Fibroblast of lung (primary cell): Measurements from ENCODE around the gene ITPKC. TPM values are rescaled to one million over a fixed set of nuclear protein-coding genes. Genes with fewer than 3 reads are reported as not detected.
"Not testable (repeated sequence)": the region's sequence is repeated elsewhere in the genome, so short reads cannot be mapped to it uniquely, and the experiment has no call there.

ENCODE experiments used
- DNase-seq, 2 donors: peaks; one replicate each; pipeline versions ENCODE4 v3.0.0 to v3.0.0-alpha.2; 2010; ENCODE audit warnings: low read depth in 2 of 2
- H2AFZ ChIP-seq: 2 replicates; pipeline ENCODE4 v1.5.1; 2012; ENCODE audit warnings: low read length, control low read depth, inconsistent platforms
- H3K27ac ChIP-seq: 2 replicates; pipeline ENCODE4 v1.5.1; 2011; ENCODE audit warnings: low read length, control low read depth; ENCODE audit not compliant: insufficient read depth
- H3K27me3 ChIP-seq: 2 replicates; pipeline ENCODE4 v1.5.1; 2011; ENCODE audit warnings: mild to moderate bottlenecking, low read length; ENCODE audit not compliant: control insufficient read depth, insufficient read depth
- H3K36me3 ChIP-seq: 2 replicates; pipeline ENCODE4 v1.5.1; 2011; ENCODE audit warnings: low read length; ENCODE audit not compliant: control insufficient read depth, insufficient read depth
- H3K4me1 ChIP-seq: 2 replicates; pipeline ENCODE4 v1.5.1; 2011; ENCODE audit warnings: low read length; ENCODE audit not compliant: control insufficient read depth, insufficient read depth; ENCODE audit errors: extremely low read depth
- H3K4me2 ChIP-seq: 2 replicates; pipeline ENCODE4 v1.5.1; 2011; ENCODE audit warnings: low read length, control low read depth; ENCODE audit not compliant: insufficient read depth; ENCODE audit errors: extremely low read depth
- H3K4me3 ChIP-seq, 4 experiments: fragments of 200-600 bp in 1 of 4; sonication (generic) in 1 of 4; replicated peaks in 1 of 4; 2 replicates each; pipeline ENCODE4 v1.5.1; 2011 to 2016; ENCODE audit warnings: low read length in 4 of 4, low read depth in 3 of 4, mild to moderate bottlenecking in 3 of 4, control low read depth in 2 of 4, inconsistent platforms in 1 of 4, mixed read lengths in 1 of 4; ENCODE audit not compliant: insufficient read depth in 1 of 4; ENCODE audit errors: control extremely low read depth in 1 of 4
- H3K79me2 ChIP-seq: 2 replicates; pipeline ENCODE4 v1.5.1; 2012; ENCODE audit warnings: mild to moderate bottlenecking, low read length, inconsistent platforms; ENCODE audit not compliant: control insufficient read depth, insufficient read depth
- H3K9ac ChIP-seq: 2 replicates; pipeline ENCODE4 v1.5.1; 2011; ENCODE audit warnings: mild to moderate bottlenecking, low read length, control low read depth; ENCODE audit not compliant: insufficient read depth
- H3K9me3 ChIP-seq: 2 replicates; pipeline ENCODE4 v1.5.1; 2012; ENCODE audit warnings: low read depth, low read length; ENCODE audit not compliant: control insufficient read depth, insufficient read depth
- H4K20me1 ChIP-seq: 2 replicates; pipeline ENCODE4 v1.5.1; 2011; ENCODE audit warnings: low read length; ENCODE audit not compliant: control insufficient read depth, insufficient read depth; ENCODE audit errors: extremely low read depth
- CTCF ChIP-seq, 2 donors: IDR thresholded peaks in 1 of 2; conservative IDR thresholded peaks in 1 of 2; 1 replicate in 1 of 2; 2 replicates in 1 of 2; pipeline ENCODE4 v1.5.1; 2011 to 2012; ENCODE audit warnings: low read length in 2 of 2, control low read depth in 1 of 2, inconsistent platforms in 1 of 2, low read depth in 1 of 2, mild to moderate bottlenecking in 1 of 2
- EZH2 ChIP-seq: IDR thresholded peaks from 2 replicates; pipeline ENCODE4 v1.5.1; 2012; ENCODE audit warnings: low read length, control low read depth, mild to moderate bottlenecking; ENCODE audit errors: missing control alignments
- polyA plus RNA-seq, 2 donors: library from polyadenylated mRNA; depleted of rRNA in 1 of 2; stranded (reverse) in 1 of 2; unstranded in 1 of 2; fragments of >200 nt; gene quantifications; 2 replicates each; pipeline ENCODE4 v1.2.1, GENCODE V29; 2011 to 2012; ENCODE audit warnings: missing spikeins in 1 of 2
- total RNA-seq: library from RNA; depleted of rRNA; stranded (reverse); fragments of >200 nt; gene quantifications from 2 replicates; pipeline ENCODE4 v1.2.1, GENCODE V29; 2014

Gene ITPKC
- total and polyA plus RNA-seq, 2 donors (not counting 1 experiment from before 2014, with no cell fraction given) = 6.5 to 23.1 TPM

GRCh38 chr19:40768869-40769268, 52.0 kb downstream of the ITPKC start:
- no peak overlapping the region for H3K27ac ChIP-seq
- no peak overlapping the region for H3K4me3 ChIP-seq
- H3K4me2 ChIP-seq = no peak overlapping the region
- no peaks in the 10 kb centered on the region for H3K4me1 ChIP-seq
- TF ChIP-seq CTCF (conservative IDR thresholded peaks at IDR 0.05 in 1 of 2, IDR thresholded peaks at IDR 0.05 in 1 of 2; ENCODE audit: low read depth in 1 of 2, low read length in 2 of 2) = no peak
- no peak for TF ChIP-seq EZH2
- no peak overlapping the region for H2AFZ ChIP-seq
- H3K9me3 ChIP-seq = no peaks in the 10 kb centered on the region
- peaks cover 13% of the 10 kb centered on the region for H3K36me3 ChIP-seq
- no peak for DNase-seq
- no peaks in the 10 kb centered on the region for H3K79me2 ChIP-seq
- H4K20me1 ChIP-seq = no peaks in the 10 kb centered on the region
- H3K27me3 ChIP-seq = no peaks in the 10 kb centered on the region
- H3K9ac ChIP-seq = no peak overlapping the region

- not testable (repeated sequence) for H3K9ac ChIP-seq, H2AFZ ChIP-seq, H3K4me1 ChIP-seq, H3K27me3 ChIP-seq, H3K27ac ChIP-seq, H3K36me3 ChIP-seq, H3K4me2 ChIP-seq, DNase-seq, H3K79me2 ChIP-seq, H3K4me3 ChIP-seq, H3K9me3 ChIP-seq, H4K20me1 ChIP-seq
Measured at GRCh38 chr19:40771101-40771862, 54.4 kb downstream of the ITPKC start.

- no peak within 1 kb of the TSS for H3K9ac ChIP-seq
- no peak within 1 kb of the TSS for H2AFZ ChIP-seq
- no peaks in the 10 kb centered on the region for H3K79me2 ChIP-seq
- DNase-seq = peak in 1 of 2 donors; percentile 35
- no peaks in the 10 kb centered on the region for H4K20me1 ChIP-seq
- H3K4me1 ChIP-seq = peaks cover 11% of the 10 kb centered on the region
- H3K27ac ChIP-seq = no peak within 1 kb of the TSS
- no peak within 1 kb of the TSS for H3K4me2 ChIP-seq
- H3K9me3 ChIP-seq = no peaks in the 10 kb centered on the region
- H3K27me3 ChIP-seq = no peaks in the 10 kb centered on the region
- no peak within 1 kb of the TSS for H3K4me3 ChIP-seq
- H3K36me3 ChIP-seq = peaks cover under 1% of the 10 kb centered on the region
- TF ChIP-seq CTCF (conservative IDR thresholded peaks at IDR 0.05 in 1 of 2, IDR thresholded peaks at IDR 0.05 in 1 of 2; ENCODE audit: low read depth in 1 of 2, low read length in 2 of 2) (no peak), EZH2 (no peak)
Measured at GRCh38 chr19:40774916-40775631, 58.2 kb downstream of the ITPKC start, which contains the start of gene MIA. Gene MIA, plus strand, starts transcription at chr19:40775521. Its CDS starts 22 bp downstream, at chr19:40775543.
